HL-60 (cell line): ENCODE measurements around the gene ACCS.

Experiments used
- GABPA ChIP-seq: IDR thresholded peaks from 2 replicates; pipeline ENCODE4 v1.6.1; 2012; ENCODE audit warnings: low read depth
- SPI1 ChIP-seq: IDR thresholded peaks from 2 replicates; pipeline ENCODE4 v1.6.1; 2012; ENCODE audit warnings: low read depth, mild to moderate bottlenecking, borderline replicate concordance
- TF ChIP-seq, protein P1 (sequence below): IDR thresholded peaks from one replicate; pipeline ENCODE4 v1.5.1; 2011; ENCODE audit warnings: low read length, control low read depth, inconsistent platforms; ENCODE audit not compliant: insufficient read depth

DNA sequence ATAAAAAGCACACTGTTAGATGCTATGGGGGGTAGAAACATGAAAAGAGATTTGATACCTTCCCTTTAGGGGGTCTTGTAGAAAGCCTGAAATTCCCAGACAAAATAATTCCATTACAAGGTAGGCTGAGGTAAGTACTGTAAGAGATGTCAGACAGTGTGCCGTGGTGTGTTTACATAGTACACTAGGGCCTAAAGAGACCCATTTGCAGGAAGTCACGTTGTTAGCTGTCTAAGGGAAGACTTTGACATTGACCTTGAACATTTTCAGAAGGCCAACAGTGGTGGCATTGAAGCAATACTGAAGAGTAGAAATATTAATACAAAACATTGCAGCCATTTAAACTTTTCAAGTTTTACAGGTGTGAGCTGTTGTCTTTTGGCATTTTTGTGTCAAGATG lies 60.2 kb downstream of the ACCS start:
- no peak for TF ChIP-seq SPI1
- TF ChIP-seq, protein P1, sequence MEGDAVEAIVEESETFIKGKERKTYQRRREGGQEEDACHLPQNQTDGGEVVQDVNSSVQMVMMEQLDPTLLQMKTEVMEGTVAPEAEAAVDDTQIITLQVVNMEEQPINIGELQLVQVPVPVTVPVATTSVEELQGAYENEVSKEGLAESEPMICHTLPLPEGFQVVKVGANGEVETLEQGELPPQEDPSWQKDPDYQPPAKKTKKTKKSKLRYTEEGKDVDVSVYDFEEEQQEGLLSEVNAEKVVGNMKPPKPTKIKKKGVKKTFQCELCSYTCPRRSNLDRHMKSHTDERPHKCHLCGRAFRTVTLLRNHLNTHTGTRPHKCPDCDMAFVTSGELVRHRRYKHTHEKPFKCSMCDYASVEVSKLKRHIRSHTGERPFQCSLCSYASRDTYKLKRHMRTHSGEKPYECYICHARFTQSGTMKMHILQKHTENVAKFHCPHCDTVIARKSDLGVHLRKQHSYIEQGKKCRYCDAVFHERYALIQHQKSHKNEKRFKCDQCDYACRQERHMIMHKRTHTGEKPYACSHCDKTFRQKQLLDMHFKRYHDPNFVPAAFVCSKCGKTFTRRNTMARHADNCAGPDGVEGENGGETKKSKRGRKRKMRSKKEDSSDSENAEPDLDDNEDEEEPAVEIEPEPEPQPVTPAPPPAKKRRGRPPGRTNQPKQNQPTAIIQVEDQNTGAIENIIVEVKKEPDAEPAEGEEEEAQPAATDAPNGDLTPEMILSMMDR: no peak
- TF ChIP-seq GABPA: no peak
